Thoracic aorta (tissue), 2 donors: ENCODE measurements around the gene VPS50. TPM values are rescaled to one million over a fixed set of nuclear protein-coding genes. Genes with fewer than 3 reads are reported as not detected.

Source experiments
- ATAC-seq: fragments of 150-250 bp; one replicate; pipeline ENCODE4 v1.8.0; 2017; ENCODE audit warnings: low read depth; ENCODE audit not compliant: insufficient number of reproducible peaks, low FRiP score
- DNase-seq: peaks from one replicate; pipeline ENCODE4 v3.0.0-alpha.2; 2020; ENCODE audit warnings: low spot score
- H3K27ac ChIP-seq, 2 donors: fragments of 200-600 bp; sonication (generic); 1 replicate in 1 of 2; 2 replicates in 1 of 2; pipeline ENCODE4 v1.5.1; 2016; ENCODE audit warnings: mild to moderate bottlenecking in 2 of 2, moderate library complexity in 2 of 2
- H3K27me3 ChIP-seq: fragments of 200-600 bp; sonication (generic); replicated peaks from 2 replicates; pipeline ENCODE4 v1.6.0; 2016; ENCODE audit warnings: mild to moderate bottlenecking; ENCODE audit not compliant: insufficient read depth
- H3K36me3 ChIP-seq: fragments of 200-600 bp; sonication (generic); one replicate; pipeline ENCODE4 v1.5.1; 2016
- H3K4me1 ChIP-seq, 2 donors: fragments of 200-600 bp; sonication (generic); 1 replicate in 1 of 2; 2 replicates in 1 of 2; pipeline versions ENCODE4 v1.5.1 to v1.6.0; 2016; ENCODE audit warnings: low read depth in 2 of 2, mild to moderate bottlenecking in 1 of 2; ENCODE audit not compliant: control insufficient read depth in 1 of 2
- H3K4me3 ChIP-seq: fragments of 200-600 bp; sonication (generic); 2 replicates; pipeline ENCODE4 v1.5.1; 2016; ENCODE audit warnings: mild to moderate bottlenecking
- H3K9me3 ChIP-seq: fragments of 200-600 bp; sonication (generic); 2 replicates; pipeline ENCODE4 v1.5.1; 2016
- CTCF ChIP-seq: fragments of 200-600 bp; sonication (generic); IDR thresholded peaks from one replicate; pipeline ENCODE4 v1.5.1; 2019; ENCODE audit warnings: antibody characterized with exemption
- total RNA-seq, 2 donors: library from RNA; depleted of rRNA; stranded (reverse); fragments of >200 nt; gene quantifications; one replicate each; pipeline versions ENCODE4 v1.1.0 to v1.2.3, GENCODE V29; 2016

Gene VPS50
- total RNA-seq, 2 donors from 2014 or later = 18.1 to 25.3 TPM

GRCh38 chr7:93350338-93350737 lies 118.2 kb downstream of the VPS50 start:
- Histone ChIP-seq H3K36me3 (peaks cover 13% of the 10 kb centered on the region), H3K4me3 (no peak overlapping the region), H3K9me3 (no peaks in the 10 kb centered on the region), H3K4me1 (no peaks in the 10 kb centered on the region), H3K27me3 (no peaks in the 10 kb centered on the region), H3K27ac (no peak overlapping the region)
- ATAC-seq = no peak
- no peak for DNase-seq
- no peak for TF ChIP-seq CTCF

GRCh38 chr7:93352881-93353280 lies 120.7 kb downstream of the VPS50 start:
- Histone ChIP-seq H3K27me3 (no peaks in the 10 kb centered on the region), H3K9me3 (no peaks in the 10 kb centered on the region), H3K4me1 (no peaks in the 10 kb centered on the region), H3K4me3 (no peak overlapping the region), H3K27ac (no peak overlapping the region), H3K36me3 (peaks cover 15% of the 10 kb centered on the region)
- ATAC-seq = no peak
- DNase-seq = no peak
- TF ChIP-seq CTCF = no peak

GRCh38 chr7:93354815-93355214 lies 122.6 kb downstream of the VPS50 start:
- Histone ChIP-seq H3K9me3 (no peaks in the 10 kb centered on the region), H3K27ac (no peak overlapping the region), H3K4me1 (no peaks in the 10 kb centered on the region), H3K36me3 (peaks cover 15% of the 10 kb centered on the region), H3K27me3 (no peaks in the 10 kb centered on the region), H3K4me3 (no peak overlapping the region)
- DNase-seq (no peak), ATAC-seq (no peak)
- no peak for TF ChIP-seq CTCF

- no peak overlapping the region for H3K4me3 ChIP-seq
- ATAC-seq (no peak), DNase-seq (no peak)
- TF ChIP-seq CTCF = no peak
- no peaks in the 10 kb centered on the region for H3K4me1 ChIP-seq
- no peaks in the 10 kb centered on the region for H3K9me3 ChIP-seq
- H3K27me3 ChIP-seq = no peaks in the 10 kb centered on the region
- H3K27ac ChIP-seq = no peak overlapping the region
- H3K36me3 ChIP-seq = peaks cover 3% of the 10 kb centered on the region
Observed at GRCh38 chr7:93359520-93360198, 127.5 kb downstream of the VPS50 start.

- no peak for TF ChIP-seq CTCF
- ATAC-seq (no peak), DNase-seq (no peak)
- Histone ChIP-seq H3K27ac (no peak overlapping the region), H3K4me1 (no peaks in the 10 kb centered on the region), H3K36me3 (no peaks in the 10 kb centered on the region), H3K9me3 (no peaks in the 10 kb centered on the region), H3K27me3 (no peaks in the 10 kb centered on the region), H3K4me3 (no peak overlapping the region)
Observed at GRCh38 chr7:93361853-93362252, 129.7 kb downstream of the VPS50 start.
